K562 (cell line): Measurements from ENCODE around the gene CCDC171. TPM values are rescaled to one million over a fixed set of nuclear protein-coding genes. Genes with fewer than 3 reads are reported as not detected.

ENCODE experiments used
- ATAC-seq: fragments of 200-7000 bp; cut with Tn5 transposase; 3 replicates; pipeline ENCODE4 v1.9.1; 2020; ENCODE audit warnings: moderate library complexity
- BruUV-seq: library from RNA; stranded (reverse); fragments of 400-500 nt; replicated peaks from 2 replicates; lab custom pipeline; 2021; lab: Mats Ljungman, UMichigan
- CTCF ChIA-PET: fragments of 300-600 bp; formaldehyde crosslinking; extraction: SDS; loops from one replicate; lab custom pipeline; 2021; ENCODE audit warnings: low intra/inter-chr PET ratio; lab: Yijun Ruan, JAX
- POLR2A ChIA-PET: fragments of 300-600, 350-650 bp; sonication (Branson Sonifier 250); formaldehyde crosslinking; extraction: SDS; loops from one replicate; lab custom pipeline; 2021; ENCODE audit warnings: antibody characterized with exemption, inconsistent platforms; lab: Yijun Ruan, JAX
- DNase-seq, 4 experiments: peaks; one replicate each; pipeline versions ENCODE4 v3.0.0 to v3.0.0-alpha.2; 2011 to 2018; ENCODE audit warnings: low spot score in 3 of 4, mixed read lengths in 3 of 4; ENCODE audit errors: extremely low read depth in 1 of 4
- FAIRE-seq: peaks from 2 replicates; lab custom pipeline; 2011; peaks lifted over from hg19 to GRCh38; lab: Jason Lieb, UNC
- H2AFZ ChIP-seq: 2 replicates; pipeline ENCODE4 v1.6.0; 2011; ENCODE audit warnings: low read depth, low read length, control low read depth, inconsistent platforms
- H3K27ac ChIP-seq: fragments of 200-600 bp; 3 replicates; pipeline ENCODE4 v1.8.0; 2011; ENCODE audit warnings: low read depth, mild to moderate bottlenecking, control low read depth, inconsistent platforms, low read length, moderate library complexity, mixed read lengths; ENCODE audit errors: extremely low read depth
- H3K27me3 ChIP-seq, 2 experiments: fragments of 300-600 bp in 1 of 2; 2 replicates in 1 of 2; 3 replicates in 1 of 2; pipeline versions ENCODE4 v1.6.0 to v1.8.0; 2011; ENCODE audit warnings: inconsistent platforms in 2 of 2, low read length in 2 of 2, mild to moderate bottlenecking in 1 of 2, mixed read lengths in 1 of 2, moderate library complexity in 1 of 2; ENCODE audit not compliant: control insufficient read depth in 2 of 2, insufficient read depth in 2 of 2
- H3K36me3 ChIP-seq: fragments of 300-600 bp; 3 replicates; pipeline ENCODE4 v1.8.0; 2011; ENCODE audit warnings: mild to moderate bottlenecking, low read length, inconsistent platforms; ENCODE audit not compliant: control insufficient read depth, insufficient read depth
- H3K4me1 ChIP-seq, 2 experiments: fragments of 200-600 bp in 1 of 2; replicated peaks in 1 of 2; 2 replicates in 1 of 2; 3 replicates in 1 of 2; pipeline versions ENCODE4 v1.5.1 to v1.8.0; 2011; ENCODE audit warnings: inconsistent platforms in 2 of 2, low read length in 2 of 2, mild to moderate bottlenecking in 1 of 2, mixed read lengths in 1 of 2, moderate library complexity in 1 of 2; ENCODE audit not compliant: control insufficient read depth in 2 of 2, insufficient read depth in 2 of 2
- H3K4me2 ChIP-seq: 2 replicates; pipeline ENCODE4 v1.6.1; 2011; ENCODE audit warnings: low read length, control low read depth, inconsistent platforms, mixed read lengths; ENCODE audit not compliant: insufficient read depth
- H3K4me3 ChIP-seq: fragments of 200-600 bp; sonication (generic), shearing (Covaris generic); 2 replicates; pipeline ENCODE4 v1.5.1; 2016; ENCODE audit warnings: control low read depth, inconsistent platforms
- H3K79me2 ChIP-seq: fragments of 200-600 bp; 3 replicates; pipeline ENCODE4 v1.8.0; 2011; ENCODE audit warnings: low read length, inconsistent platforms; ENCODE audit not compliant: control insufficient read depth, insufficient read depth
- H3K9ac ChIP-seq, 2 experiments: 2 replicates each; pipeline versions ENCODE4 v1.6.0 to v1.6.1; 2011; ENCODE audit warnings: low read depth in 2 of 2, low read length in 2 of 2, control low read depth in 1 of 2, inconsistent platforms in 1 of 2, mild to moderate bottlenecking in 1 of 2, mixed read lengths in 1 of 2; ENCODE audit not compliant: insufficient read depth in 1 of 2
- H3K9me1 ChIP-seq: one replicate; pipeline ENCODE4 v1.6.0; 2011; ENCODE audit warnings: inconsistent platforms, mild to moderate bottlenecking, low read length, moderate library complexity; ENCODE audit not compliant: control insufficient read depth, insufficient read depth
- H3K9me3 ChIP-seq: replicated peaks from 2 replicates; pipeline ENCODE4 v1.5.1; 2011; ENCODE audit warnings: low read depth, low read length, inconsistent platforms; ENCODE audit not compliant: control insufficient read depth, insufficient read depth
- H4K20me1 ChIP-seq: replicated peaks from 2 replicates; pipeline ENCODE4 v1.6.1; 2011; ENCODE audit warnings: low read length, inconsistent platforms, mixed read lengths; ENCODE audit not compliant: control insufficient read depth, insufficient read depth
- KLF10 ChIP-seq: fragments of 250-450 bp; sonication (Bioruptor Pico); IDR thresholded peaks from 2 replicates; pipeline ENCODE4 v1.6.1; 2021; ENCODE audit warnings: matching md5 sums
- KLF6 ChIP-seq: fragments of 250-450 bp; sonication (Bioruptor Pico); IDR thresholded peaks from 2 replicates; pipeline ENCODE4 v1.4.0; 2020; ENCODE audit warnings: mild to moderate bottlenecking, moderate library complexity, borderline replicate concordance
- LCOR ChIP-seq: sonication (generic); formaldehyde crosslinking; IDR thresholded peaks from 2 replicates; pipeline ENCODE4 v1.8.0; 2022; ENCODE audit warnings: mild to moderate bottlenecking, missing genetic modification reagents
- STAG1 ChIP-seq: sonication (generic); formaldehyde crosslinking; IDR thresholded peaks from 2 replicates; pipeline ENCODE4 v1.5.0; 2020; ENCODE audit warnings: missing genetic modification reagents, borderline replicate concordance
- TAF1 ChIP-seq: IDR thresholded peaks from 2 replicates; pipeline ENCODE4 v1.6.1; 2011; ENCODE audit warnings: mild to moderate bottlenecking, low read length, moderate library complexity; ENCODE audit not compliant: insufficient read depth, control insufficient read depth, severe bottlenecking; ENCODE audit errors: extremely low read depth
- TCF15 ChIP-seq: fragments of 250-450 bp; sonication (Bioruptor Pico); IDR thresholded peaks from 2 replicates; pipeline ENCODE4 v1.8.0; 2022; ENCODE audit warnings: moderate library complexity, mild to moderate bottlenecking, inconsistent platforms
- USF1 ChIP-seq: sonication (generic); formaldehyde crosslinking; IDR thresholded peaks from 2 replicates; pipeline ENCODE4 v1.9.0; 2022; ENCODE audit warnings: mild to moderate bottlenecking, missing genetic modification reagents
- ZNF134 ChIP-seq: fragments of 250-450 bp; sonication (Bioruptor Pico); conservative IDR thresholded peaks from 2 replicates; pipeline ENCODE4 v1.4.0; 2020
- in situ Hi-C: fragments of 300-500 bp; cut with MboI; formaldehyde crosslinking; loops from 4 replicates; pipeline ENCODE4 v1.15.0; 2018; ENCODE audit warnings: inconsistent platforms, mixed read lengths
- intact Hi-C: fragments of 100-400 bp; cut with micrococcal nuclease; formaldehyde crosslinking; loops from 2 replicates; pipeline ENCODE4 v1.14.2; 2022
- polyA plus RNA-seq, 8 experiments: library from polyadenylated mRNA; depleted of rRNA in 4 of 8; stranded (reverse) in 5 of 8; unstranded in 3 of 8; fragments of >200 nt; fragmentation: Nextera tagmentation in 2 of 8; fragmentation: Illumina TruSeq in 1 of 8; extraction: Ambion mirVana in 2 of 8; extraction: Trizol in 1 of 8; gene quantifications; 2 replicates each; pipeline versions ENCODE4 v1.2.1 to v1.2.3, GENCODE V29; 2011 to 2014; ENCODE audit warnings: inconsistent platforms in 1 of 8, missing spikeins in 1 of 8
- total RNA-seq, 7 experiments: library from RNA; depleted of rRNA in 6 of 7; stranded (reverse); fragments of >200 nt in 6 of 7; fragmentation: Illumina TruSeq in 2 of 7; extraction: Trizol in 2 of 7; gene quantifications; 2 replicates each; pipeline versions ENCODE4 v1.2.1 to v1.2.3, GENCODE V29; 2011 to 2021; ENCODE audit warnings: low replicate concordance in 1 of 7
- TF ChIP-seq, protein P1 (sequence below), 2 experiments: fragments of 450-650 bp in 1 of 2; sonication (generic) in 1 of 2; formaldehyde crosslinking; conservative IDR thresholded peaks; 2 replicates each; pipeline versions ENCODE4 v1.4.0 to v1.8.1; 2020 to 2022; ENCODE audit warnings: mild to moderate bottlenecking in 1 of 2, missing genetic modification reagents in 1 of 2

CCDC171 gene
- total and polyA plus RNA-seq, 9 of the 15 experiments (the other 6 are each of a cell fraction or from before 2014, with no cell fraction given): 0.08 to 3.8 (median 0.27) TPM

DNA sequence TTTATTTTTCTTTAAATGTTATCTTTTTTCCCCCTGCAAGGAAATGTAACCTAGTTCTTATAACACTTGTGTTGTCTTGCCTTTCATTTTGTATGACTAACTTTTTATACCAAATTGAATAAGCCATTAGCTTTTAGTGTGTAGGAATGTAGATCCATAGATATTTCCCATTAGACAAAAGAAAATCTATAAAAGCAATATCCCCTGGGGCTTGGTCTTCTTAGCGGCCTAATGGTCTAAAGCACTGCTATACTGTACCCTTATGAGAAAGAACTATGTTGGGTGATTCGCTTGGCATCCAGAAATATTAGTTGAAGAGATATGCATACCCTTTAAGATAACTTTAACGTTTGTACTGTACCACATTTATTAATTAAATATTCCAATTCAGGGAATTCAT, 289.2 kb downstream of the CCDC171 start (continued):
- TF ChIP-seq, protein P1, sequence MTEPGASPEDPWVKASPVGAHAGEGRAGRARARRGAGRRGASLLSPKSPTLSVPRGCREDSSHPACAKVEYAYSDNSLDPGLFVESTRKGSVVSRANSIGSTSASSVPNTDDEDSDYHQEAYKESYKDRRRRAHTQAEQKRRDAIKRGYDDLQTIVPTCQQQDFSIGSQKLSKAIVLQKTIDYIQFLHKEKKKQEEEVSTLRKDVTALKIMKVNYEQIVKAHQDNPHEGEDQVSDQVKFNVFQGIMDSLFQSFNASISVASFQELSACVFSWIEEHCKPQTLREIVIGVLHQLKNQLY (CRISPR knock-in tag; conservative IDR thresholded peaks at IDR 0.05): no peak
- TF ChIP-seq KLF10 (CRISPR knock-in tag) (no peak), STAG1 (CRISPR knock-in tag) (no peak), KLF6 (no peak), TAF1 (no peak), TCF15 (CRISPR knock-in tag) (no peak), USF1 (no peak), LCOR (no peak)

DNA sequence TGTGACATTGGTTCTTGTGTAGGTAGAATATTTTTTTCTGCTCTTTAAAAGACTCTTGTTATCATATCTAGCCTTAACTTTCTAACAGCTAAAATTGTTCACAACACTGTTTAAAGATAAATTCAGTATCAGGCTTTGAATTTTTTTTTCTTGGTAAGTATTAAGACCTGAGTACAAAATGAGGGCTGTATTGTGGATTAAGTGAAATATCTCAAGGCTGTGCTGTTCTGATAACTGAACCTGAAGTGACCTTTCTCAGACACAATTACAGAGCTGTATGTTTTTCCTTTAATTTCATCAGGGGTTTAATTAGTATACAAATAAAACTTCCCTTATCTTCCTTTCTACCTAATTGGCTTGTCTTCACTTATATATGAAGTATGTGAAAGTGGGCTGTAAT, 290.5 kb downstream of the CCDC171 start:
- ChIA-PET POLR2A (no interaction called here), CTCF (no interaction called here)
- Histone ChIP-seq H3K27ac (no peak overlapping the region), H3K79me2 (no peaks in the 10 kb centered on the region), H3K4me2 (no peak overlapping the region), H3K9ac (no peak overlapping the region), H3K27me3 (no peaks in the 10 kb centered on the region), H3K4me3 (no peak overlapping the region), H4K20me1 (no peaks in the 10 kb centered on the region), H3K9me3 (no peaks in the 10 kb centered on the region), H3K4me1 (no peaks in the 10 kb centered on the region), H2AFZ (no peak overlapping the region), H3K9me1 (no peaks in the 10 kb centered on the region), H3K36me3 (no peaks in the 10 kb centered on the region)
- FAIRE-seq: no peak
- in situ Hi-C loops: no loop called here
- no peak for ATAC-seq
- no peak for DNase-seq
- intact Hi-C loops: no loop called here
- BruUV-seq: no TSS peak
- TF ChIP-seq ZNF134 (CRISPR knock-in tag): no peak
